Panc1 (cell line): ENCODE measurements around the gene STX18. TPM values are rescaled to one million over a fixed set of nuclear protein-coding genes. Genes with fewer than 3 reads are reported as not detected.

ENCODE experiments used
- ATAC-seq: fragments of 200-7000 bp; cut with Tn5 transposase; 2 replicates; pipeline ENCODE4 v1.9.1; 2020; ENCODE audit warnings: mild to moderate bottlenecking, moderate library complexity
- BruUV-seq: library from RNA; stranded (reverse); fragments of 400-500 nt; replicated peaks from 2 replicates; lab custom pipeline; 2021; lab: Mats Ljungman, UMichigan
- CTCF ChIA-PET: fragments of 300-600 bp; sonication (Branson Sonifier 250); formaldehyde crosslinking; loops from one replicate; lab custom pipeline; 2022; ENCODE audit warnings: antibody characterized with exemption; lab: Charles Lee
- POLR2A ChIA-PET: fragments of 300-600 bp; sonication (Branson Sonifier 250); formaldehyde crosslinking; loops from one replicate; lab custom pipeline; 2022; ENCODE audit warnings: antibody characterized with exemption; lab: Charles Lee
- DNase-seq: peaks from one replicate; pipeline ENCODE4 v3.0.0-alpha.2; 2010; ENCODE audit warnings: low read depth, low spot score
- H3K27ac ChIP-seq: 2 replicates; pipeline ENCODE4 v1.5.1; 2011; ENCODE audit warnings: mild to moderate bottlenecking, low read length, inconsistent platforms
- H3K27me3 ChIP-seq: fragments of 200-500 bp; sonication (Bioruptor generic); 2 replicates; pipeline ENCODE4 v1.6.0; 2014; ENCODE audit warnings: low read length, inconsistent platforms; ENCODE audit not compliant: control insufficient read depth, insufficient read depth
- H3K36me3 ChIP-seq: fragments of 200-500 bp; sonication (Bioruptor generic); 2 replicates; pipeline ENCODE4 v1.5.1; 2014; ENCODE audit warnings: inconsistent platforms, mild to moderate bottlenecking, low read length, moderate library complexity; ENCODE audit not compliant: control insufficient read depth, insufficient read depth
- H3K4me1 ChIP-seq: 2 replicates; pipeline ENCODE4 v1.5.1; 2011; ENCODE audit warnings: inconsistent platforms, mild to moderate bottlenecking, low read length, moderate library complexity; ENCODE audit not compliant: control insufficient read depth, insufficient read depth
- H3K4me3 ChIP-seq, 2 experiments: 2 replicates each; pipeline ENCODE4 v1.5.1; 2011 to 2012; ENCODE audit warnings: low read depth in 2 of 2, low read length in 2 of 2, mild to moderate bottlenecking in 2 of 2, inconsistent platforms in 1 of 2, moderate library complexity in 1 of 2
- H3K9me3 ChIP-seq: fragments of 200-500 bp; sonication (Bioruptor generic); 2 replicates; pipeline ENCODE4 v1.5.1; 2014; ENCODE audit warnings: low read depth, mild to moderate bottlenecking, inconsistent platforms, low read length, moderate library complexity; ENCODE audit not compliant: control insufficient read depth, insufficient read depth
- POLR2AphosphoS5 ChIP-seq: IDR thresholded peaks from 2 replicates; pipeline ENCODE4 v1.6.1; 2012; ENCODE audit warnings: mild to moderate bottlenecking, low read depth, low read length, moderate library complexity
- SIN3A ChIP-seq: IDR thresholded peaks from 2 replicates; pipeline ENCODE4 v1.6.1; 2012; ENCODE audit warnings: low read depth, mild to moderate bottlenecking, low read length, moderate library complexity, borderline replicate concordance; ENCODE audit not compliant: insufficient read depth
- TCF7L2 ChIP-seq: IDR thresholded peaks from 2 replicates; pipeline ENCODE4 v1.6.1; 2011; ENCODE audit warnings: mild to moderate bottlenecking, low read depth, low read length, inconsistent platforms
- in situ Hi-C: cut with HindIII; loops from 2 replicates; pipeline ENCODE4 v1.10.0; 2016; ENCODE audit warnings: low sequenced_read_pairs, low pct_unique_long_range_greater_than_20kb
- intact Hi-C: fragments of 100-400 bp; cut with micrococcal nuclease; formaldehyde crosslinking; loops from one replicate; pipeline ENCODE4 v1.10.0; 2022; ENCODE audit not compliant: unreplicated experiment
- total RNA-seq: library from RNA; stranded (reverse); gene quantifications from one replicate; pipeline ENCODE4 v1.2.1, GENCODE V29; 2021; ENCODE audit not compliant: unreplicated experiment
- TF ChIP-seq, protein P1 (sequence below): fragments of 450-650 bp; IDR thresholded peaks from 2 replicates; pipeline ENCODE4 v1.5.1; 2017; ENCODE audit warnings: mild to moderate bottlenecking
- TF ChIP-seq, protein P2 (sequence below), 2 experiments: IDR thresholded peaks; 2 replicates each; pipeline ENCODE4 v1.6.1; 2011 to 2012; ENCODE audit warnings: low read depth in 2 of 2, control low read depth in 1 of 2, low read length in 1 of 2, mild to moderate bottlenecking in 1 of 2, moderate library complexity in 1 of 2; ENCODE audit not compliant: insufficient read depth in 1 of 2

STX18 gene
- total RNA-seq, 1 experiment from 2014 or later, result 15.0 TPM

DNA sequence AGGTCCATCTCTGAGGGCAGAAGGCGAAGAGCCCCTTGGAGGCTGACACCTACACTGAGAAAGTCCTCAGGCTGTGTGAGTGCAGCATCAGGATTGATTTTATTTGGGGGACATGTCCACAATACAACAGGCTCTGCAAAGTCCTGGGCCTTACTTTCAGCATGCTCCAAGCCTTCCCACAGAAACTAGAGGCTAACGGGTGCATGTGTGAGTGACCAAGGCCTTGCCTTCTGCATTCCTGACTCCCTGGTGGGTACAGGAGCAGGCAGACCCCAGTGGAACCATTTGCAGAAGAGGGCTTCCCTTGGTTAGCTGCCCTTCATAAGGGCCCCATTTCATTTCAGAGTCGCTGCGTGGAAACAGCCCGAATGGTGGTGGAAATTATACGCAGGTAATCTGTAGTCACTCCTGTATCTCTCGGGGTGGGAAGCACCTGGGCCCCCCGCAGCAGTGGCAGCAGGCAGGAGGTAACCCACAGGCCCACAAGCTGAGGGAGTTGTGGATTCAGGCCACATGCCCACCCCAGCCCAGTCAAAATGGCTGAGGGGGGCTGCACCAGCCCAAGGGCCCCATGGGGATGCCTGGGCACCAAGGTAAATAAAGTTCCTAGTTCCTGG, 117.2 kb downstream of the STX18 start:
- no peak for ATAC-seq

DNA sequence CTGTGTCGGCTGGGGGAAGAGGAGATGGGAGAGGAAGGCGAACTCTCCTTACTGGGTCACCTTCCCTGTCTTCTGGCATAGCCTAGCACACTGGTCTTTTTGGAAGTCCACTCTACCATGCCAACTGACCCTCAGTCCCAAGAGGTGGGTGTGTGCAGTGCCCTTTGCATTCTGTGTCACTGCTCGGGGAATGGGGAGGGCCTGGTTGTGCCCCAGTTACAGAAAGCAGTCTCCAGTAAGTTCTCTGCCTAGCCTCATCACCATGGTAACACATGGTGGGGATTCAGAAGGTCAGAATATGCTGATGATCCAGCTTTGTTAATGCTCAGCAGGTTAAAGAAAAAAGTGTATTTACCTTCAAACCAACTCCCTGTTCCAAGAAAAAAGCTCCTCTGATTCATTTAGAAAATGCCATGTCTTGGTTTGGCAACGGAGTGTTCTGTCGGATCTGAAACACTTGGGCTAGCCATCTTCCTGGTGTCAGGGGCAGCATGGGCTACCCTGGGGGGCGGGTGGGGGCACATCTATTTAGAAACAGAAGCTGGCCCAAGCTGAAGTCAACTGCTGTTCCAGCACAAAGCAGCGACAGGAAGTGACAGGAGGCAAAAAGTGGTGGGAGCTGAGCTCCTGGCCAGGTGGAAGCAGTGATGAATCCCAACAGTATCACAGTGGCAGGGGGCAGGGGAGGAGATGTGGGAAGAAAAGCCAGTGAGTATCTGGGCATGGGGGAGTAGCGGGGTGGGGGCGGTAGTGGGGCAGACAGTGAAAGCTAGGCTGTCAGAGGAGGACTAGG, 117.9 kb downstream of the STX18 start:
- ChIA-PET POLR2A (no interaction called here), CTCF (no interaction called here)
- ATAC-seq, result no peak

More for the DNA sequence above, 117.2 kb downstream of the STX18 start:
- CTCF ChIA-PET, result no interaction called here
- POLR2A ChIA-PET, result no interaction called here
- DNase-seq, result no peak
- no peaks in the 10 kb centered on the region for H3K4me1 ChIP-seq
- no peak overlapping the region for H3K27ac ChIP-seq
- TF ChIP-seq SIN3A (no peak), TCF7L2 (no peak), POLR2AphosphoS5 (no peak)
- TF ChIP-seq, protein P1, sequence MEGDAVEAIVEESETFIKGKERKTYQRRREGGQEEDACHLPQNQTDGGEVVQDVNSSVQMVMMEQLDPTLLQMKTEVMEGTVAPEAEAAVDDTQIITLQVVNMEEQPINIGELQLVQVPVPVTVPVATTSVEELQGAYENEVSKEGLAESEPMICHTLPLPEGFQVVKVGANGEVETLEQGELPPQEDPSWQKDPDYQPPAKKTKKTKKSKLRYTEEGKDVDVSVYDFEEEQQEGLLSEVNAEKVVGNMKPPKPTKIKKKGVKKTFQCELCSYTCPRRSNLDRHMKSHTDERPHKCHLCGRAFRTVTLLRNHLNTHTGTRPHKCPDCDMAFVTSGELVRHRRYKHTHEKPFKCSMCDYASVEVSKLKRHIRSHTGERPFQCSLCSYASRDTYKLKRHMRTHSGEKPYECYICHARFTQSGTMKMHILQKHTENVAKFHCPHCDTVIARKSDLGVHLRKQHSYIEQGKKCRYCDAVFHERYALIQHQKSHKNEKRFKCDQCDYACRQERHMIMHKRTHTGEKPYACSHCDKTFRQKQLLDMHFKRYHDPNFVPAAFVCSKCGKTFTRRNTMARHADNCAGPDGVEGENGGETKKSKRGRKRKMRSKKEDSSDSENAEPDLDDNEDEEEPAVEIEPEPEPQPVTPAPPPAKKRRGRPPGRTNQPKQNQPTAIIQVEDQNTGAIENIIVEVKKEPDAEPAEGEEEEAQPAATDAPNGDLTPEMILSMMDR, result no peak
- TF ChIP-seq, protein P2, sequence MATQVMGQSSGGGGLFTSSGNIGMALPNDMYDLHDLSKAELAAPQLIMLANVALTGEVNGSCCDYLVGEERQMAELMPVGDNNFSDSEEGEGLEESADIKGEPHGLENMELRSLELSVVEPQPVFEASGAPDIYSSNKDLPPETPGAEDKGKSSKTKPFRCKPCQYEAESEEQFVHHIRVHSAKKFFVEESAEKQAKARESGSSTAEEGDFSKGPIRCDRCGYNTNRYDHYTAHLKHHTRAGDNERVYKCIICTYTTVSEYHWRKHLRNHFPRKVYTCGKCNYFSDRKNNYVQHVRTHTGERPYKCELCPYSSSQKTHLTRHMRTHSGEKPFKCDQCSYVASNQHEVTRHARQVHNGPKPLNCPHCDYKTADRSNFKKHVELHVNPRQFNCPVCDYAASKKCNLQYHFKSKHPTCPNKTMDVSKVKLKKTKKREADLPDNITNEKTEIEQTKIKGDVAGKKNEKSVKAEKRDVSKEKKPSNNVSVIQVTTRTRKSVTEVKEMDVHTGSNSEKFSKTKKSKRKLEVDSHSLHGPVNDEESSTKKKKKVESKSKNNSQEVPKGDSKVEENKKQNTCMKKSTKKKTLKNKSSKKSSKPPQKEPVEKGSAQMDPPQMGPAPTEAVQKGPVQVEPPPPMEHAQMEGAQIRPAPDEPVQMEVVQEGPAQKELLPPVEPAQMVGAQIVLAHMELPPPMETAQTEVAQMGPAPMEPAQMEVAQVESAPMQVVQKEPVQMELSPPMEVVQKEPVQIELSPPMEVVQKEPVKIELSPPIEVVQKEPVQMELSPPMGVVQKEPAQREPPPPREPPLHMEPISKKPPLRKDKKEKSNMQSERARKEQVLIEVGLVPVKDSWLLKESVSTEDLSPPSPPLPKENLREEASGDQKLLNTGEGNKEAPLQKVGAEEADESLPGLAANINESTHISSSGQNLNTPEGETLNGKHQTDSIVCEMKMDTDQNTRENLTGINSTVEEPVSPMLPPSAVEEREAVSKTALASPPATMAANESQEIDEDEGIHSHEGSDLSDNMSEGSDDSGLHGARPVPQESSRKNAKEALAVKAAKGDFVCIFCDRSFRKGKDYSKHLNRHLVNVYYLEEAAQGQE (IDR thresholded peaks at IDR 0.05; ENCODE audit: insufficient read depth in 1 of 2, low read depth in 2 of 2, low read length in 1 of 2), result no peak
- no peak overlapping the region for H3K4me3 ChIP-seq
- intact Hi-C loops (no loop called here), in situ Hi-C loops (no loop called here)
- no peaks in the 10 kb centered on the region for H3K9me3 ChIP-seq
- no TSS peak for BruUV-seq
- no peaks in the 10 kb centered on the region; the same call in 1 of the 2 replicates for H3K36me3 ChIP-seq
- no peaks in the 10 kb centered on the region for H3K27me3 ChIP-seq

More for the DNA sequence above, 117.9 kb downstream of the STX18 start:
- Histone ChIP-seq H3K9me3 (no peaks in the 10 kb centered on the region), H3K4me1 (no peaks in the 10 kb centered on the region), H3K4me3 (no peak overlapping the region), H3K36me3 (no peaks in the 10 kb centered on the region; the same call in 1 of the 2 replicates), H3K27me3 (no peaks in the 10 kb centered on the region), H3K27ac (no peak overlapping the region)
- DNase-seq, result no peak
- intact Hi-C loops (no loop called here), in situ Hi-C loops (no loop called here)
- TF ChIP-seq, protein P2 (IDR thresholded peaks at IDR 0.05; ENCODE audit: insufficient read depth in 1 of 2, low read depth in 2 of 2, low read length in 1 of 2), result no peak
- TF ChIP-seq, protein P1, result no peak
- TF ChIP-seq SIN3A, result no peak
- TF ChIP-seq TCF7L2, result no peak
- no peak for TF ChIP-seq POLR2AphosphoS5
- BruUV-seq, result no TSS peak
